WTC11 (cell line): ENCODE measurements around the gene TMEM108. TPM values are rescaled to one million over a fixed set of nuclear protein-coding genes. Genes with fewer than 3 reads are reported as not detected.

ENCODE experiments used
- ATAC-seq: fragments of 200-7000 bp; cut with Tn5 transposase; 2 replicates; pipeline ENCODE4 v1.10.0; 2021; ENCODE audit warnings: mild to moderate bottlenecking, moderate library complexity
- CTCF ChIA-PET: fragments of 300-600 bp; sonication (Branson Sonifier 250); formaldehyde crosslinking; loops from one replicate; lab custom pipeline; 2021; ENCODE audit warnings: antibody characterized with exemption; lab: Charles Lee
- POLR2A ChIA-PET: fragments of 350-600 bp; sonication (Branson Sonifier 250); formaldehyde crosslinking; loops from one replicate; lab custom pipeline; 2021; ENCODE audit warnings: antibody characterized with exemption; lab: Charles Lee
- DNase-seq: peaks from one replicate; pipeline ENCODE4 v3.0.0; 2021; ENCODE audit warnings: low spot score
- H3K27ac Mint-ChIP-seq: 2 replicates; pipeline ENCODE4 v1.8.0; 2021; ENCODE audit warnings: mixed read lengths
- H3K27me3 Mint-ChIP-seq: 2 replicates; pipeline ENCODE4 v1.8.0; 2021; ENCODE audit warnings: low read depth, mild to moderate bottlenecking, moderate library complexity, mixed read lengths
- H3K36me3 Mint-ChIP-seq: 2 replicates; pipeline ENCODE4 v1.8.0; 2021; ENCODE audit warnings: mixed read lengths
- H3K4me1 Mint-ChIP-seq: 2 replicates; pipeline ENCODE4 v1.8.0; 2022; ENCODE audit warnings: mixed read lengths
- H3K4me3 Mint-ChIP-seq: 2 replicates; pipeline ENCODE4 v1.8.0; 2021; ENCODE audit warnings: mild to moderate bottlenecking, moderate library complexity, mixed read lengths
- H3K9me3 Mint-ChIP-seq: 2 replicates; pipeline ENCODE4 v1.8.0; 2021; ENCODE audit warnings: mixed read lengths
- CBFB ChIP-seq: sonication (generic); formaldehyde crosslinking; IDR thresholded peaks from 2 replicates; pipeline ENCODE4 v1.8.1; 2022; ENCODE audit warnings: mild to moderate bottlenecking, low read depth, missing genetic modification reagents
- CDX4 ChIP-seq: fragments of 250-450 bp; sonication (Bioruptor Pico); IDR thresholded peaks from 2 replicates; pipeline ENCODE4 v1.9.0; 2021; ENCODE audit warnings: moderate library complexity, mild to moderate bottlenecking, inconsistent platforms, borderline replicate concordance
- CREB1 ChIP-seq: sonication (generic); formaldehyde crosslinking; IDR thresholded peaks from 2 replicates; pipeline ENCODE4 v1.8.0; 2023; ENCODE audit warnings: mild to moderate bottlenecking, missing genetic modification reagents
- E2F1 ChIP-seq: sonication (generic); formaldehyde crosslinking; IDR thresholded peaks from 2 replicates; pipeline ENCODE4 v1.8.0; 2022; ENCODE audit warnings: mild to moderate bottlenecking, missing genetic modification reagents
- FOXJ3 ChIP-seq: sonication (generic); formaldehyde crosslinking; IDR thresholded peaks from 2 replicates; pipeline ENCODE4 v1.9.0; 2021; ENCODE audit warnings: missing genetic modification reagents, mild to moderate bottlenecking, borderline replicate concordance
- FOXK1 ChIP-seq: sonication (generic); formaldehyde crosslinking; IDR thresholded peaks from 2 replicates; pipeline ENCODE4 v1.8.0; 2022; ENCODE audit warnings: mild to moderate bottlenecking, moderate library complexity, missing genetic modification reagents
- FOXP1 ChIP-seq: sonication (generic); formaldehyde crosslinking; IDR thresholded peaks from 2 replicates; pipeline ENCODE4 v1.8.0; 2022; ENCODE audit warnings: missing genetic modification reagents, mild to moderate bottlenecking, moderate library complexity, borderline replicate concordance
- GABPB1 ChIP-seq: sonication (generic); formaldehyde crosslinking; IDR thresholded peaks from 2 replicates; pipeline ENCODE4 v1.8.1; 2023; ENCODE audit warnings: mild to moderate bottlenecking, missing genetic modification reagents
- MAX ChIP-seq: sonication (generic); formaldehyde crosslinking; IDR thresholded peaks from 2 replicates; pipeline ENCODE4 v1.8.0; 2022; ENCODE audit warnings: mild to moderate bottlenecking, missing genetic modification reagents
- MXD4 ChIP-seq: fragments of 250-450 bp; sonication (Bioruptor Pico); IDR thresholded peaks from 2 replicates; pipeline ENCODE4 v1.8.0; 2021; ENCODE audit warnings: mild to moderate bottlenecking, moderate library complexity, borderline replicate concordance
- NFATC4 ChIP-seq: fragments of 250-450 bp; sonication (Bioruptor Pico); IDR thresholded peaks from 2 replicates; pipeline ENCODE4 v1.9.0; 2021; ENCODE audit warnings: mild to moderate bottlenecking
- NR3C1 ChIP-seq: sonication (generic); formaldehyde crosslinking; conservative IDR thresholded peaks from 2 replicates; pipeline ENCODE4 v1.8.1; 2023; ENCODE audit warnings: low read depth, mild to moderate bottlenecking, missing genetic modification reagents
- RORB ChIP-seq: fragments of 250-450 bp; sonication (Bioruptor Pico); IDR thresholded peaks from 2 replicates; pipeline ENCODE4 v1.9.0; 2021; ENCODE audit warnings: mild to moderate bottlenecking
- SMAD3 ChIP-seq: sonication (generic); formaldehyde crosslinking; IDR thresholded peaks from 2 replicates; pipeline ENCODE4 v1.8.0; 2022; ENCODE audit warnings: missing genetic modification reagents, mild to moderate bottlenecking, borderline replicate concordance
- SOX15 ChIP-seq: fragments of 250-450 bp; sonication (Bioruptor Pico); IDR thresholded peaks from 2 replicates; pipeline ENCODE4 v1.9.0; 2021; ENCODE audit warnings: mild to moderate bottlenecking
- STAT6 ChIP-seq: sonication (generic); formaldehyde crosslinking; conservative IDR thresholded peaks from 2 replicates; pipeline ENCODE4 v1.8.1; 2023; ENCODE audit warnings: mild to moderate bottlenecking, low read depth, missing genetic modification reagents, moderate library complexity
- ZNF121 ChIP-seq: sonication (generic); formaldehyde crosslinking; IDR thresholded peaks from 2 replicates; pipeline ENCODE4 v1.8.0; 2023; ENCODE audit warnings: missing genetic modification reagents
- ZNF219 ChIP-seq: sonication (generic); formaldehyde crosslinking; IDR thresholded peaks from 2 replicates; pipeline ENCODE4 v1.8.0; 2023; ENCODE audit warnings: missing genetic modification reagents, mild to moderate bottlenecking, borderline replicate concordance
- ZNF263 ChIP-seq: sonication (generic); formaldehyde crosslinking; IDR thresholded peaks from 2 replicates; pipeline ENCODE4 v1.8.1; 2022; ENCODE audit warnings: low read depth, mild to moderate bottlenecking, moderate library complexity, missing genetic modification reagents
- ZNF425 ChIP-seq: fragments of 250-450 bp; sonication (Bioruptor Pico); conservative IDR thresholded peaks from 2 replicates; pipeline ENCODE4 v1.9.0; 2021; ENCODE audit warnings: mild to moderate bottlenecking
- total RNA-seq: library from RNA; stranded (reverse); gene quantifications from 3 replicates; pipeline ENCODE4 v1.2.3, GENCODE V29; 2021
- TF ChIP-seq, protein P1 (sequence below): sonication (generic); formaldehyde crosslinking; IDR thresholded peaks from 2 replicates; pipeline ENCODE4 v1.8.1; 2023; ENCODE audit warnings: mild to moderate bottlenecking, missing genetic modification reagents
- TF ChIP-seq, protein P2 (sequence below): sonication (generic); formaldehyde crosslinking; IDR thresholded peaks from 2 replicates; pipeline ENCODE4 v1.8.0; 2022; ENCODE audit warnings: mild to moderate bottlenecking, missing genetic modification reagents

Gene TMEM108
- total RNA-seq, 1 experiment from 2014 or later = 14.7 TPM

GRCh38 chr3:133273346-133273745 lies 235.2 kb downstream of the TMEM108 start:
- TF ChIP-seq CREB1 (CRISPR knock-in tag) (no peak), GABPB1 (CRISPR knock-in tag) (no peak), FOXP1 (CRISPR knock-in tag) (no peak), NR3C1 (CRISPR knock-in tag) (no peak), ZNF425 (CRISPR knock-in tag) (no peak), CDX4 (CRISPR knock-in tag) (no peak), CBFB (no peak)
- TF ChIP-seq, protein P1, sequence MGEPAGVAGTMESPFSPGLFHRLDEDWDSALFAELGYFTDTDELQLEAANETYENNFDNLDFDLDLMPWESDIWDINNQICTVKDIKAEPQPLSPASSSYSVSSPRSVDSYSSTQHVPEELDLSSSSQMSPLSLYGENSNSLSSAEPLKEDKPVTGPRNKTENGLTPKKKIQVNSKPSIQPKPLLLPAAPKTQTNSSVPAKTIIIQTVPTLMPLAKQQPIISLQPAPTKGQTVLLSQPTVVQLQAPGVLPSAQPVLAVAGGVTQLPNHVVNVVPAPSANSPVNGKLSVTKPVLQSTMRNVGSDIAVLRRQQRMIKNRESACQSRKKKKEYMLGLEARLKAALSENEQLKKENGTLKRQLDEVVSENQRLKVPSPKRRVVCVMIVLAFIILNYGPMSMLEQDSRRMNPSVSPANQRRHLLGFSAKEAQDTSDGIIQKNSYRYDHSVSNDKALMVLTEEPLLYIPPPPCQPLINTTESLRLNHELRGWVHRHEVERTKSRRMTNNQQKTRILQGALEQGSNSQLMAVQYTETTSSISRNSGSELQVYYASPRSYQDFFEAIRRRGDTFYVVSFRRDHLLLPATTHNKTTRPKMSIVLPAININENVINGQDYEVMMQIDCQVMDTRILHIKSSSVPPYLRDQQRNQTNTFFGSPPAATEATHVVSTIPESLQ = no peak
- Mint-ChIP-seq H3K9me3 (no peaks in the 10 kb centered on the region), H3K27me3 (no peaks in the 10 kb centered on the region), H3K4me1 (peaks cover 30% of the 10 kb centered on the region), H3K4me3 (no peak overlapping the region), H3K36me3 (no peaks in the 10 kb centered on the region), H3K27ac (no peak overlapping the region)
- no peak for ATAC-seq
- no peak for DNase-seq
- POLR2A ChIA-PET = no interaction called here
- CTCF ChIA-PET = interaction anchor here (2.0 kb wide), 1 partner anchor 233 kb away, joined by 14 read pairs; no protein-coding TSS in a partner anchor

DNA sequence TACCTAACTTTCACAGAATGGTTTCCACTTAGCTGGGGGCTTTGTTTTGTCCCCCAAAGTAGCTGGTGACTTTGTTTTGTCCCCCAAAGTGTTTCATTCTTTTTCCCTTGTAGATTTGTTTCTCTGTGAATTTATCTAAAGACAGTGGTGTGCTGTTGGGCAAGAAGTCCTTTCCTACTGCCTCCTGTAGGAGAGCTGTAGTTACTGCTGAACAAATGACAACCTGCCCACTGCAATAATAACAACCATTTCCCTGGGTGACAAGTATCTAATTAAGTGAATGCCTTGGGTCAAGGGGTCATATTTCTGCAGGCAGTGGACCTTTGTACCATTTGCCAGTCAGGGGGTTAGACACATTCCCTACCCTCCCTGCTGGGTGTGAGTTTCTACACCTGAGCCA lies 236.3 kb downstream of the TMEM108 start:
- DNase-seq (no peak), ATAC-seq (peak; percentile 74)
- Mint-ChIP-seq H3K4me1 (peaks cover 28% of the 10 kb centered on the region), H3K9me3 (no peaks in the 10 kb centered on the region), H3K27me3 (no peaks in the 10 kb centered on the region), H3K36me3 (no peaks in the 10 kb centered on the region), H3K27ac (no peak overlapping the region), H3K4me3 (no peak overlapping the region)
- TF ChIP-seq, protein P2, sequence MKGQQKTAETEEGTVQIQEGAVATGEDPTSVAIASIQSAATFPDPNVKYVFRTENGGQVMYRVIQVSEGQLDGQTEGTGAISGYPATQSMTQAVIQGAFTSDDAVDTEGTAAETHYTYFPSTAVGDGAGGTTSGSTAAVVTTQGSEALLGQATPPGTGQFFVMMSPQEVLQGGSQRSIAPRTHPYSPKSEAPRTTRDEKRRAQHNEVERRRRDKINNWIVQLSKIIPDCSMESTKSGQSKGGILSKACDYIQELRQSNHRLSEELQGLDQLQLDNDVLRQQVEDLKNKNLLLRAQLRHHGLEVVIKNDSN (CRISPR knock-in tag) = no peak
- TF ChIP-seq FOXK1 (CRISPR knock-in tag) (no peak), STAT6 (no peak), ZNF121 (CRISPR knock-in tag) (no peak), GABPB1 (CRISPR knock-in tag) (no peak), ZNF263 (CRISPR knock-in tag) (no peak), MXD4 (CRISPR knock-in tag) (no peak)
- CTCF ChIA-PET = interaction anchor here (1.0 to 2.0 kb wide), 6 partner anchors 9 to 234 kb away, joined by 3 to 14 read pairs (median 5); no protein-coding TSS in a partner anchor
- POLR2A ChIA-PET = no interaction called here

GRCh38 chr3:133276594-133276993 lies 238.4 kb downstream of the TMEM108 start:
- TF ChIP-seq E2F1 (CRISPR knock-in tag) = no peak
- TF ChIP-seq SMAD3 (CRISPR knock-in tag) = no peak
- TF ChIP-seq MAX (CRISPR knock-in tag) = no peak
- TF ChIP-seq ZNF219 (CRISPR knock-in tag) = no peak
- TF ChIP-seq RORB = no peak
- TF ChIP-seq CDX4 (CRISPR knock-in tag) = no peak
- no peak for TF ChIP-seq NFATC4
- TF ChIP-seq FOXJ3 (CRISPR knock-in tag) = no peak
- TF ChIP-seq SOX15 (CRISPR knock-in tag) = no peak
- Mint-ChIP-seq H3K27ac (peak overlapping the region; percentile 77; the same call in 1 of the 2 replicates), H3K9me3 (no peaks in the 10 kb centered on the region), H3K36me3 (no peaks in the 10 kb centered on the region), H3K4me3 (no peak overlapping the region), H3K27me3 (no peaks in the 10 kb centered on the region), H3K4me1 (peaks cover 19% of the 10 kb centered on the region)
- DNase-seq (no peak), ATAC-seq (peak; percentile 48)
- CTCF ChIA-PET = no interaction called here
- POLR2A ChIA-PET = no interaction called here
